Peyer's patch (tissue), 4 donors: ENCODE data around the gene NR0B2. TPM values are rescaled to one million over a fixed set of nuclear protein-coding genes. Genes with fewer than 3 reads are reported as not detected.

Experiments
- DNase-seq, 3 donors: peaks; one replicate each; pipeline ENCODE4 v3.0.0-alpha.2; 2017 to 2019
- H3K27ac ChIP-seq, 4 donors: fragments of 200-600 bp; sonication (generic); one replicate each; pipeline ENCODE4 v1.5.1; 2016 to 2019
- H3K27me3 ChIP-seq, 2 donors: fragments of 200-600 bp; sonication (generic); one replicate each; pipeline ENCODE4 v1.5.1; 2019
- H3K36me3 ChIP-seq, 3 donors: fragments of 200-600 bp; sonication (generic); one replicate each; pipeline ENCODE4 v1.5.1; 2016 to 2019
- H3K4me1 ChIP-seq, 4 donors: fragments of 200-600 bp; sonication (generic); one replicate each; pipeline ENCODE4 v1.5.1; 2016 to 2019
- H3K4me3 ChIP-seq, 4 donors: fragments of 200-600 bp; sonication (generic); 1 replicate in 3 of 4; 2 replicates in 1 of 4; pipeline ENCODE4 v1.5.1; 2016 to 2019; ENCODE audit warnings: mild to moderate bottlenecking in 1 of 4
- H3K9me3 ChIP-seq, 4 donors: fragments of 200-600 bp; sonication (generic); one replicate each; pipeline ENCODE4 v1.5.1; 2016 to 2019; ENCODE audit warnings: mild to moderate bottlenecking in 1 of 4
- POLR2A ChIP-seq, 2 donors: fragments of 450-650 bp; IDR thresholded peaks; one replicate each; pipeline ENCODE4 v1.5.1; 2017; ENCODE audit warnings: antibody characterized with exemption in 2 of 2, mild to moderate bottlenecking in 2 of 2, moderate library complexity in 2 of 2
- total RNA-seq, 4 donors: library from RNA; depleted of rRNA; stranded (reverse); fragments of >200 nt; gene quantifications; one replicate each; pipeline ENCODE4 v1.1.0, GENCODE V29; 2016
- TF ChIP-seq, protein P1 (sequence below), 6 experiments: fragments of 450-650 bp in 4 of 6; fragments of 200-600 bp in 2 of 6; sonication (generic) in 1 of 6; IDR thresholded peaks; one replicate each; pipeline ENCODE4 v1.5.1; 2017 to 2019; ENCODE audit warnings: antibody characterized with exemption in 6 of 6, mild to moderate bottlenecking in 3 of 6, moderate library complexity in 1 of 6

Gene NR0B2
- total RNA-seq: 10 to 100 TPM in 3 of 4 donors, not detected in 1; 16.2 to 46.4 (median 30.7) TPM

- peak within 1 kb of the TSS in 3 of 4 donors; percentile 66 to 93 (median 82) for H3K27ac ChIP-seq
- peak; percentile 42 to 52 for TF ChIP-seq POLR2A (IDR thresholded peaks at IDR 0.05)
- TF ChIP-seq, protein P1, sequence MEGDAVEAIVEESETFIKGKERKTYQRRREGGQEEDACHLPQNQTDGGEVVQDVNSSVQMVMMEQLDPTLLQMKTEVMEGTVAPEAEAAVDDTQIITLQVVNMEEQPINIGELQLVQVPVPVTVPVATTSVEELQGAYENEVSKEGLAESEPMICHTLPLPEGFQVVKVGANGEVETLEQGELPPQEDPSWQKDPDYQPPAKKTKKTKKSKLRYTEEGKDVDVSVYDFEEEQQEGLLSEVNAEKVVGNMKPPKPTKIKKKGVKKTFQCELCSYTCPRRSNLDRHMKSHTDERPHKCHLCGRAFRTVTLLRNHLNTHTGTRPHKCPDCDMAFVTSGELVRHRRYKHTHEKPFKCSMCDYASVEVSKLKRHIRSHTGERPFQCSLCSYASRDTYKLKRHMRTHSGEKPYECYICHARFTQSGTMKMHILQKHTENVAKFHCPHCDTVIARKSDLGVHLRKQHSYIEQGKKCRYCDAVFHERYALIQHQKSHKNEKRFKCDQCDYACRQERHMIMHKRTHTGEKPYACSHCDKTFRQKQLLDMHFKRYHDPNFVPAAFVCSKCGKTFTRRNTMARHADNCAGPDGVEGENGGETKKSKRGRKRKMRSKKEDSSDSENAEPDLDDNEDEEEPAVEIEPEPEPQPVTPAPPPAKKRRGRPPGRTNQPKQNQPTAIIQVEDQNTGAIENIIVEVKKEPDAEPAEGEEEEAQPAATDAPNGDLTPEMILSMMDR (IDR thresholded peaks at IDR 0.05): peak in 1 of 6 experiments; percentile 9
- DNase-seq: peak in 2 of 3 donors; percentile 88 to 91
Observed at GRCh38 chr1:26913754-26914619, at the start of gene NR0B2. NR0B2 (minus strand) TSS chr1:26913975; CDS start chr1:26913940, 35 bp downstream.

GRCh38 chr1:26961826-26962225, 48.1 kb upstream of the NR0B2 start:
- peaks cover 0 to 14% (median 6%) of the 10 kb centered on the region in 4 donors for H3K4me1 ChIP-seq
- H3K27ac ChIP-seq: no peak overlapping the region
- H3K4me3 ChIP-seq: no peak overlapping the region
- H3K9me3 ChIP-seq: no peaks in the 10 kb centered on the region
- TF ChIP-seq, protein P1 (IDR thresholded peaks at IDR 0.05): no peak
- no peak for TF ChIP-seq POLR2A (IDR thresholded peaks at IDR 0.05)
- no peaks in the 10 kb centered on the region for H3K36me3 ChIP-seq
- no peak for DNase-seq
- peaks cover 0 to 11% of the 10 kb centered on the region in 2 donors for H3K27me3 ChIP-seq

More at GRCh38 chr1:26913754-26914619, at the start of gene NR0B2:
- Histone ChIP-seq H3K9me3 (no peaks in the 10 kb centered on the region), H3K36me3 (no peaks in the 10 kb centered on the region), H3K27me3 (no peaks in the 10 kb centered on the region), H3K4me3 (peak within 1 kb of the TSS in 2 of 4 donors; percentile 46 to 58), H3K4me1 (peaks cover 0 to 10% (median 0%) of the 10 kb centered on the region in 4 donors)

- H3K4me1 ChIP-seq: peaks cover 0 to 14% (median 6%) of the 10 kb centered on the region in 4 donors
- H3K4me3 ChIP-seq: peak overlapping the region; percentile 68 to 85 (median 72)
- H3K27me3 ChIP-seq: peaks cover 0 to 11% of the 10 kb centered on the region in 2 donors
- DNase-seq: no peak
- no peak for TF ChIP-seq POLR2A (IDR thresholded peaks at IDR 0.05)
- TF ChIP-seq, protein P1 (IDR thresholded peaks at IDR 0.05): no peak
- no peaks in the 10 kb centered on the region for H3K36me3 ChIP-seq
- H3K9me3 ChIP-seq: no peaks in the 10 kb centered on the region
- peak overlapping the region; percentile 19 to 72 (median 66) for H3K27ac ChIP-seq
Observed at GRCh38 chr1:26960625-26960966, 46.8 kb upstream of the NR0B2 start.

DNA sequence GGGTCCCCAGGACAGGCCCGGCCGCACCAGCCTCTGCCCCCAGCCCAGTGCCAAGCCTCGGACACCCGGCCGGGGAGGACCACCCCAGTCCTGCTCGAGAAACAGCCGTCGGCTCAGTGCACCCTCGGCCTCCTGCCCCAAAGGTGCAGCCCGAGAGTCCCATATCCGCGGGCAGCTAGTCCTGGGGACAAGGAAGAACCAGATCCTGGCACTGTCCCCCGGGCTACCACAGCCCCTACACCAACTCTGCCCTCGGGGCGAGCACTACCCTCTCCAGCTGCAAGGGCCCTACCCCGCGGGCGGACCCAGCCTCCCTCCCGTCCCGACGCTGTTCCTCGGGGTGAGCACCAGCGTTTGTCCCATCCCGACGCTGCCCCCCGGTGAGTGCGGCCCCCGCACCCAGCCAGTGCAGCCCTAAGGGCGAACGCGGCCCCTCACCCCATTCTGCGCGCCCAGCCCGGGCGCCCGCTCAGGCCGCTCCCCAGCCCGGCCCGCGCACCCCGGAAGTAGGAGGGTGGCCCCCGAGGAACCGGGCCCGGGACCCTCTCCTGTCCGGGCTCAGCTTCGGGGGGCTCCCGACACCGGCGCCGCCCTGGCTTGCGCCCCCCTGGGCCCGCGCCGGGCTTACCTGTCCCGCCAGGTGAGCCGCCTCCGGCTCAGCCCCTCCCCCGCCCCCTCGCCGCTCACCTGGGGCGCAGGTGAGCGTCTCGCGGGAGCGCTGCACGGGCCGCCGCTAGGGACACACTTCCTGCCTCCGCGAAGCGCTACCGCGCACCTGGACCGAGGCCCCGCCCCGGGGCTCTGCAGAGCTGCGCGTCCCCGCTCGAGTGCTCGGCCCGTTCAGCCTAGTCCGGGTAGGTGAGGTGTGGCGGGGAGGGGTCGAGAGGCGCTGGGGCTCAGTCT, 46.2 kb upstream of the NR0B2 start, which contains the start of gene KDF1:
Gene KDF1, minus strand, starts transcription at position 747 of the 903 bp plus-strand sequence. CDS start 8,088 bp downstream, outside the sequence.
- peak; percentile 75 to 83 for TF ChIP-seq POLR2A (IDR thresholded peaks at IDR 0.05)
- TF ChIP-seq, protein P1 (IDR thresholded peaks at IDR 0.05): peak in 5 of 6 experiments; percentile 18 to 69 (median 52)
- Histone ChIP-seq H3K9me3 (no peaks in the 10 kb centered on the region), H3K4me1 (peaks cover 0 to 14% (median 6%) of the 10 kb centered on the region in 4 donors), H3K4me3 (peak within 1 kb of the TSS; percentile 68 to 85 (median 72)), H3K27me3 (peaks cover 0 to 11% of the 10 kb centered on the region in 2 donors), H3K36me3 (no peaks in the 10 kb centered on the region), H3K27ac (peak within 1 kb of the TSS; percentile 19 to 72 (median 66))
- peak; percentile 59 to 93 (median 90) for DNase-seq

GRCh38 chr1:26959270-26959669, 45.5 kb upstream of the NR0B2 start:
- DNase-seq: no peak
- TF ChIP-seq, protein P1 (IDR thresholded peaks at IDR 0.05): no peak
- TF ChIP-seq POLR2A (IDR thresholded peaks at IDR 0.05): no peak
- H3K36me3 ChIP-seq: no peaks in the 10 kb centered on the region
- peaks cover 0 to 11% of the 10 kb centered on the region in 2 donors for H3K27me3 ChIP-seq
- peak overlapping the region in 3 of 4 donors; percentile 19 to 72 (median 70) for H3K27ac ChIP-seq
- H3K4me1 ChIP-seq: peaks cover 0 to 14% (median 6%) of the 10 kb centered on the region in 4 donors
- peak overlapping the region; percentile 68 to 85 (median 72) for H3K4me3 ChIP-seq
- H3K9me3 ChIP-seq: no peaks in the 10 kb centered on the region
